ENCODE data around the gene CADM3. TPM values are rescaled to one million over a fixed set of nuclear protein-coding genes. Genes with fewer than 3 reads are reported as not detected.

Gene CADM3
- total and polyA plus RNA-seq, 9 of the 15 experiments (the other 6 are each of a cell fraction or from before 2014, with no cell fraction given): 0.04 TPM; not detected in 8

- no peaks in the 10 kb centered on the region for H3K27me3 ChIP-seq (ENCODE audit: control insufficient read depth in 2 of 2, insufficient read depth in 2 of 2, low read length in 2 of 2)
- H3K9me1 ChIP-seq (ENCODE audit: control insufficient read depth, insufficient read depth, low read length): no peaks in the 10 kb centered on the region
- DNase-seq (ENCODE audit: extremely low read depth in 1 of 4, low spot score in 3 of 4) (no peak), ATAC-seq (no peak), FAIRE-seq (no peak)
- H3K4me1 ChIP-seq (replicated peaks in 1 of 2; ENCODE audit: control insufficient read depth in 2 of 2, insufficient read depth in 2 of 2, low read length in 2 of 2): no peaks in the 10 kb centered on the region
- ChIA-PET POLR2A (no interaction called here), CTCF (ENCODE audit: low intra/inter-chr PET ratio) (no interaction called here)
- H3K4me3 ChIP-seq: no peak overlapping the region
- intact Hi-C loops (cut with micrococcal nuclease): no loop called here
- no peak overlapping the region for H3K27ac ChIP-seq (ENCODE audit: extremely low read depth, low read depth, low read length)
- in situ Hi-C loops (cut with MboI): no loop called here
- no TSS peak for BruUV-seq (replicated peaks)
- H3K79me2 ChIP-seq (ENCODE audit: control insufficient read depth, insufficient read depth, low read length): no peaks in the 10 kb centered on the region
- H3K36me3 ChIP-seq (ENCODE audit: control insufficient read depth, insufficient read depth, low read length): no peaks in the 10 kb centered on the region
- H2AFZ ChIP-seq (ENCODE audit: low read depth, low read length): no peak overlapping the region
- peak; percentile 79 for TF ChIP-seq ZNF766 (CRISPR knock-in tag; conservative IDR thresholded peaks at IDR 0.05)
- TF ChIP-seq, protein P1, sequence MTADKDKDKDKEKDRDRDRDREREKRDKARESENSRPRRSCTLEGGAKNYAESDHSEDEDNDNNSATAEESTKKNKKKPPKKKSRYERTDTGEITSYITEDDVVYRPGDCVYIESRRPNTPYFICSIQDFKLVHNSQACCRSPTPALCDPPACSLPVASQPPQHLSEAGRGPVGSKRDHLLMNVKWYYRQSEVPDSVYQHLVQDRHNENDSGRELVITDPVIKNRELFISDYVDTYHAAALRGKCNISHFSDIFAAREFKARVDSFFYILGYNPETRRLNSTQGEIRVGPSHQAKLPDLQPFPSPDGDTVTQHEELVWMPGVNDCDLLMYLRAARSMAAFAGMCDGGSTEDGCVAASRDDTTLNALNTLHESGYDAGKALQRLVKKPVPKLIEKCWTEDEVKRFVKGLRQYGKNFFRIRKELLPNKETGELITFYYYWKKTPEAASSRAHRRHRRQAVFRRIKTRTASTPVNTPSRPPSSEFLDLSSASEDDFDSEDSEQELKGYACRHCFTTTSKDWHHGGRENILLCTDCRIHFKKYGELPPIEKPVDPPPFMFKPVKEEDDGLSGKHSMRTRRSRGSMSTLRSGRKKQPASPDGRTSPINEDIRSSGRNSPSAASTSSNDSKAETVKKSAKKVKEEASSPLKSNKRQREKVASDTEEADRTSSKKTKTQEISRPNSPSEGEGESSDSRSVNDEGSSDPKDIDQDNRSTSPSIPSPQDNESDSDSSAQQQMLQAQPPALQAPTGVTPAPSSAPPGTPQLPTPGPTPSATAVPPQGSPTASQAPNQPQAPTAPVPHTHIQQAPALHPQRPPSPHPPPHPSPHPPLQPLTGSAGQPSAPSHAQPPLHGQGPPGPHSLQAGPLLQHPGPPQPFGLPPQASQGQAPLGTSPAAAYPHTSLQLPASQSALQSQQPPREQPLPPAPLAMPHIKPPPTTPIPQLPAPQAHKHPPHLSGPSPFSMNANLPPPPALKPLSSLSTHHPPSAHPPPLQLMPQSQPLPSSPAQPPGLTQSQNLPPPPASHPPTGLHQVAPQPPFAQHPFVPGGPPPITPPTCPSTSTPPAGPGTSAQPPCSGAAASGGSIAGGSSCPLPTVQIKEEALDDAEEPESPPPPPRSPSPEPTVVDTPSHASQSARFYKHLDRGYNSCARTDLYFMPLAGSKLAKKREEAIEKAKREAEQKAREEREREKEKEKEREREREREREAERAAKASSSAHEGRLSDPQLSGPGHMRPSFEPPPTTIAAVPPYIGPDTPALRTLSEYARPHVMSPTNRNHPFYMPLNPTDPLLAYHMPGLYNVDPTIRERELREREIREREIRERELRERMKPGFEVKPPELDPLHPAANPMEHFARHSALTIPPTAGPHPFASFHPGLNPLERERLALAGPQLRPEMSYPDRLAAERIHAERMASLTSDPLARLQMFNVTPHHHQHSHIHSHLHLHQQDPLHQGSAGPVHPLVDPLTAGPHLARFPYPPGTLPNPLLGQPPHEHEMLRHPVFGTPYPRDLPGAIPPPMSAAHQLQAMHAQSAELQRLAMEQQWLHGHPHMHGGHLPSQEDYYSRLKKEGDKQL (CRISPR knock-in tag; IDR thresholded peaks at IDR 0.05; ENCODE audit: borderline replicate concordance): no peak
- no peak for TF ChIP-seq ILF3 (IDR thresholded peaks at IDR 0.05; ENCODE audit: borderline replicate concordance)
- no peak for TF ChIP-seq PURB (CRISPR knock-in tag; IDR thresholded peaks at IDR 0.05; ENCODE audit: low read depth)
- TF ChIP-seq TEAD4 (IDR thresholded peaks at IDR 0.05; ENCODE audit: low read length): peak; percentile 53; the same call in 1 of the 2 replicates
- TF ChIP-seq TEAD4 (CRISPR knock-in tag; IDR thresholded peaks at IDR 0.05; ENCODE audit: borderline replicate concordance): no peak
- TF ChIP-seq ZNF551 (CRISPR knock-in tag; IDR thresholded peaks at IDR 0.05): no peak
- TF ChIP-seq FOXA3 (CRISPR knock-in tag; conservative IDR thresholded peaks at IDR 0.05 in 1 of 2, IDR thresholded peaks at IDR 0.05 in 1 of 2): peak in 1 of 2 experiments; percentile 66; a peak in 2 of 4 replicates
- no peaks in the 10 kb centered on the region for H4K20me1 ChIP-seq (replicated peaks; ENCODE audit: control insufficient read depth, insufficient read depth, low read length)
- WGBS (ENCODE audit: insufficient coverage, low coverage, missing lambda C conversion rate): 3% methylated on average over 2 of the region's 2 CpGs
- no peaks in the 10 kb centered on the region for H3K9me3 ChIP-seq (replicated peaks; ENCODE audit: control insufficient read depth, insufficient read depth, low read depth, low read length)
- H3K4me2 ChIP-seq (ENCODE audit: insufficient read depth, low read length): no peak overlapping the region
- no peak overlapping the region for H3K9ac ChIP-seq (ENCODE audit: insufficient read depth in 1 of 2, low read depth in 2 of 2, low read length in 2 of 2)
These were observed 57.1 kb downstream of the CADM3 start for GRCh38 chr1:159228554-159228953.
